Activated CD8-positive, alpha-beta T cell treated with anti-CD3 and anti-CD28 coated beads for 36 hours (primary cell): ENCODE data around the gene MVB12B. TPM values are rescaled to one million over a fixed set of nuclear protein-coding genes. Genes with fewer than 3 reads are reported as not detected.
A peak's percentile ranks its signal among the peaks of the same experiment; 100 is the strongest.

Experiments
- ATAC-seq: fragments of 200-7000 bp; cut with Tn5 transposase; one replicate; pipeline ENCODE4 v1.10.0; 2021; ENCODE audit warnings: mild to moderate bottlenecking, moderate library complexity
- CTCF ChIA-PET: fragments of 350-600 bp; sonication (Branson Sonifier 250); formaldehyde crosslinking; loops from one replicate; lab custom pipeline; 2021; ENCODE audit warnings: antibody characterized with exemption; lab: Charles Lee
- POLR2A ChIA-PET: fragments of 350-600 bp; sonication (Branson Sonifier 250); formaldehyde crosslinking; loops from one replicate; lab custom pipeline; 2021; ENCODE audit warnings: antibody characterized with exemption; lab: Charles Lee
- DNase-seq: peaks from one replicate; pipeline ENCODE4 v3.0.0-alpha.2; 2020
- H3K27ac Mint-ChIP-seq: one replicate; pipeline ENCODE4 v1.8.0; 2021; ENCODE audit warnings: mild to moderate bottlenecking, mixed read lengths
- H3K27me3 Mint-ChIP-seq: one replicate; pipeline ENCODE4 v1.8.0; 2021; ENCODE audit warnings: mixed read lengths
- H3K36me3 Mint-ChIP-seq: one replicate; pipeline ENCODE4 v1.8.0; 2021; ENCODE audit warnings: low read depth, mixed read lengths
- H3K4me1 Mint-ChIP-seq: one replicate; pipeline ENCODE4 v1.8.0; 2021; ENCODE audit warnings: low read depth, mixed read lengths
- H3K4me3 Mint-ChIP-seq: one replicate; pipeline ENCODE4 v1.8.0; 2021; ENCODE audit warnings: mild to moderate bottlenecking, moderate library complexity, mixed read lengths
- H3K9me3 Mint-ChIP-seq: one replicate; pipeline ENCODE4 v1.8.0; 2021; ENCODE audit warnings: mixed read lengths
- CTCF ChIP-seq: fragments of 200-600 bp; IDR thresholded peaks from one replicate; pipeline ENCODE4 v1.8.0; 2022; ENCODE audit warnings: antibody characterized with exemption, mild to moderate bottlenecking
- intact Hi-C: fragments of 100-400 bp; cut with micrococcal nuclease; formaldehyde crosslinking; loops from one replicate; pipeline ENCODE4 v1.10.0; 2022
- total RNA-seq, 2 experiments: library from RNA; stranded (reverse); gene quantifications; one replicate each; pipeline ENCODE4 v1.2.3, GENCODE V29; 2021

The MVB12B gene
- total RNA-seq, 2 experiments from 2014 or later = 6.4 to 6.6 TPM

GRCh38 chr9:126376311-126377175, 49.9 kb downstream of the MVB12B start:
- POLR2A ChIA-PET = interaction anchor here (0.8 to 1.0 kb wide), 2 partner anchors 16 to 48 kb away, joined by 3 to 4 read pairs; no protein-coding TSS in a partner anchor
- intact Hi-C loops = no loop called here
- H3K36me3 Mint-ChIP-seq = no peaks in the 10 kb centered on the region
- CTCF ChIA-PET = interaction anchor here (0.8 to 2.8 kb wide), 4 partner anchors 10 to 115 kb away, joined by 3 to 7 read pairs (median 4); no protein-coding TSS in a partner anchor
- DNase-seq = no peak
- no peak for TF ChIP-seq CTCF
- H3K27ac Mint-ChIP-seq = peak overlapping the region; percentile 14
- H3K4me3 Mint-ChIP-seq = no peak overlapping the region
- peaks cover 29% of the 10 kb centered on the region for H3K4me1 Mint-ChIP-seq
- no peak for ATAC-seq
- no peaks in the 10 kb centered on the region for H3K27me3 Mint-ChIP-seq
- H3K9me3 Mint-ChIP-seq = no peaks in the 10 kb centered on the region

- intact Hi-C loops = no loop called here
- ChIA-PET CTCF (interaction anchor here (0.8 to 0.9 kb wide), 2 partner anchors 59 to 114 kb away, joined by 3 to 4 read pairs; no protein-coding TSS in a partner anchor), POLR2A (interaction anchor here (1.0 kb wide), 1 partner anchor 49 kb away, joined by 4 read pairs; no protein-coding TSS in a partner anchor)
- TF ChIP-seq CTCF = no peak
- no peak overlapping the region for H3K27ac Mint-ChIP-seq
- peaks cover 27% of the 10 kb centered on the region for H3K4me1 Mint-ChIP-seq
- H3K27me3 Mint-ChIP-seq = no peaks in the 10 kb centered on the region
- DNase-seq (no peak), ATAC-seq (no peak)
- H3K36me3 Mint-ChIP-seq = no peaks in the 10 kb centered on the region
- H3K9me3 Mint-ChIP-seq = no peaks in the 10 kb centered on the region
- H3K4me3 Mint-ChIP-seq = no peak overlapping the region
These were observed 50.5 kb downstream of the MVB12B start for GRCh38 chr9:126377176-126377509.

- CTCF ChIA-PET = interaction anchor here (0.6 to 0.9 kb wide), 3 partner anchors 21 to 114 kb away, joined by 3 to 4 read pairs (median 3); no protein-coding TSS in a partner anchor
- intact Hi-C loops = no loop called here
- no peak overlapping the region for H3K27ac Mint-ChIP-seq
These were observed 50.9 kb downstream of the MVB12B start for GRCh38 chr9:126377536-126377935.

GRCh38 chr9:126378761-126379160, 52.1 kb downstream of the MVB12B start:
- H3K27me3 Mint-ChIP-seq = no peaks in the 10 kb centered on the region
- H3K4me3 Mint-ChIP-seq = no peak overlapping the region
- ATAC-seq (no peak), DNase-seq (no peak)
- no peak overlapping the region for H3K27ac Mint-ChIP-seq
- ChIA-PET CTCF (no interaction called here), POLR2A (no interaction called here)
- no peaks in the 10 kb centered on the region for H3K9me3 Mint-ChIP-seq
- H3K4me1 Mint-ChIP-seq = peaks cover 19% of the 10 kb centered on the region
- intact Hi-C loops = no loop called here
- TF ChIP-seq CTCF = no peak
- no peaks in the 10 kb centered on the region for H3K36me3 Mint-ChIP-seq

More at GRCh38 chr9:126377536-126377935, 50.9 kb downstream of the MVB12B start:
- Mint-ChIP-seq H3K4me3 (no peak overlapping the region), H3K9me3 (no peaks in the 10 kb centered on the region), H3K27me3 (no peaks in the 10 kb centered on the region), H3K36me3 (no peaks in the 10 kb centered on the region), H3K4me1 (peaks cover 24% of the 10 kb centered on the region)
- POLR2A ChIA-PET = no interaction called here
- ATAC-seq = no peak
- DNase-seq = no peak
- no peak for TF ChIP-seq CTCF
